Esophagus muscularis mucosa (tissue), 4 donors: ENCODE data around the gene FGFR2. TPM values are rescaled to one million over a fixed set of nuclear protein-coding genes. Genes with fewer than 3 reads are reported as not detected.

Experiments
- DNase-seq: peaks from one replicate; pipeline ENCODE4 v3.0.0-alpha.2; 2017; ENCODE audit errors: extremely low spot score
- H3K27ac ChIP-seq, 4 donors: fragments of 200-600 bp; sonication (generic); replicated peaks in 1 of 4; 1 replicate in 3 of 4; 2 replicates in 1 of 4; pipeline ENCODE4 v1.5.1; 2016 to 2019; ENCODE audit warnings: mild to moderate bottlenecking in 1 of 4
- H3K27me3 ChIP-seq, 4 donors: fragments of 200-600 bp; sonication (generic); one replicate each; pipeline versions ENCODE4 v1.5.1 to v1.6.0; 2016 to 2019
- H3K36me3 ChIP-seq, 4 donors: fragments of 200-600 bp; sonication (generic); one replicate each; pipeline ENCODE4 v1.5.1; 2016 to 2019
- H3K4me1 ChIP-seq, 4 donors: fragments of 200-600 bp; sonication (generic); one replicate each; pipeline ENCODE4 v1.5.1; 2016 to 2019
- H3K4me3 ChIP-seq, 4 donors: fragments of 200-600 bp; sonication (generic); 1 replicate in 2 of 4; 2 replicates in 2 of 4; pipeline ENCODE4 v1.5.1; 2016 to 2019; ENCODE audit warnings: mild to moderate bottlenecking in 4 of 4, moderate library complexity in 1 of 4
- H3K9me3 ChIP-seq, 4 donors: fragments of 200-600 bp; sonication (generic); 1 replicate in 3 of 4; 2 replicates in 1 of 4; pipeline ENCODE4 v1.5.1; 2016 to 2019
- CTCF ChIP-seq, 3 experiments: fragments of 200-600 bp in 2 of 3; fragments of 450-650 bp in 1 of 3; sonication (generic) in 2 of 3; IDR thresholded peaks; one replicate each; pipeline ENCODE4 v1.5.1; 2017 to 2019; ENCODE audit warnings: antibody characterized with exemption in 3 of 3, mild to moderate bottlenecking in 2 of 3, moderate library complexity in 1 of 3
- EP300 ChIP-seq: sonication (generic); formaldehyde crosslinking; IDR thresholded peaks from one replicate; pipeline ENCODE4 v1.6.1; 2017; ENCODE audit warnings: antibody characterized with exemption
- POLR2A ChIP-seq: fragments of 450-650 bp; IDR thresholded peaks from one replicate; pipeline ENCODE4 v1.6.1; 2017; ENCODE audit warnings: antibody characterized with exemption, moderate library complexity, mild to moderate bottlenecking, low read depth
- POLR2AphosphoS5 ChIP-seq, 2 donors: sonication (generic); formaldehyde crosslinking; IDR thresholded peaks; one replicate each; pipeline ENCODE4 v1.6.1; 2017; ENCODE audit warnings: antibody characterized with exemption in 2 of 2
- WGBS: methylation state at CpG from one replicate; pipeline ENCODE4 v1.1.5; 2018; 5-methylcytosine and 5-hydroxymethylcytosine counted together
- intact Hi-C: fragments of 100-400 bp; cut with DNase I; formaldehyde crosslinking; loops from one replicate; pipeline ENCODE4 v1.15.1; 2023
- total RNA-seq, 4 donors: library from RNA; depleted of rRNA; stranded (reverse); fragments of >200 nt; gene quantifications; one replicate each; pipeline versions ENCODE4 v1.1.0 to v1.2.1, GENCODE V29; 2016

The FGFR2 gene
- total RNA-seq, 4 donors from 2014 or later: 58.6 to 74.0 (median 60.5) TPM

GRCh38 chr10:121457729-121458128, 140.5 kb downstream of the FGFR2 start:
- H3K4me3 ChIP-seq: no peak overlapping the region
- H3K27me3 ChIP-seq: no peaks in the 10 kb centered on the region
- no peaks in the 10 kb centered on the region for H3K36me3 ChIP-seq
- H3K9me3 ChIP-seq: no peaks in the 10 kb centered on the region
- intact Hi-C loops: no loop called here
- WGBS: 73% methylated on average over 3 of the region's 3 CpGs
- TF ChIP-seq EP300 (no peak), POLR2A (no peak), CTCF (IDR thresholded peaks at IDR 0.05) (no peak), POLR2AphosphoS5 (IDR thresholded peaks at IDR 0.05) (no peak)
- H3K27ac ChIP-seq: no peak overlapping the region
- no peak for DNase-seq
- peaks cover 0 to 45% (median 38%) of the 10 kb centered on the region in 4 donors for H3K4me1 ChIP-seq

- Histone ChIP-seq H3K4me1 (peaks cover 0 to 25% (median 20%) of the 10 kb centered on the region in 4 donors), H3K9me3 (no peaks in the 10 kb centered on the region), H3K27me3 (no peaks in the 10 kb centered on the region), H3K4me3 (no peak overlapping the region), H3K27ac (no peak overlapping the region), H3K36me3 (no peaks in the 10 kb centered on the region)
- no peak for TF ChIP-seq CTCF (IDR thresholded peaks at IDR 0.05)
- TF ChIP-seq POLR2A: no peak
- no peak for TF ChIP-seq EP300
- TF ChIP-seq POLR2AphosphoS5 (IDR thresholded peaks at IDR 0.05): no peak
- intact Hi-C loops: no loop called here
- WGBS: 59% methylated on average over 3 of the region's 5 CpGs
- no peak for DNase-seq
These were observed 142.9 kb downstream of the FGFR2 start for GRCh38 chr10:121455377-121455776.

GRCh38 chr10:121454781-121455180, 143.5 kb downstream of the FGFR2 start:
- intact Hi-C loops: no loop called here
- TF ChIP-seq EP300: no peak
- TF ChIP-seq CTCF (IDR thresholded peaks at IDR 0.05): no peak
- TF ChIP-seq POLR2A: no peak
- no peak for TF ChIP-seq POLR2AphosphoS5 (IDR thresholded peaks at IDR 0.05)
- Histone ChIP-seq H3K36me3 (no peaks in the 10 kb centered on the region), H3K27me3 (no peaks in the 10 kb centered on the region), H3K27ac (no peak overlapping the region), H3K4me3 (no peak overlapping the region), H3K9me3 (no peaks in the 10 kb centered on the region), H3K4me1 (peaks cover 0 to 19% (median 14%) of the 10 kb centered on the region in 4 donors)
- no peak for DNase-seq
- 98% methylated on average over 4 of the region's 4 CpGs for WGBS

- intact Hi-C loops: no loop called here
- no peak overlapping the region for H3K27ac ChIP-seq
- H3K36me3 ChIP-seq: no peaks in the 10 kb centered on the region
- TF ChIP-seq CTCF (IDR thresholded peaks at IDR 0.05) (no peak), POLR2A (no peak), EP300 (no peak), POLR2AphosphoS5 (IDR thresholded peaks at IDR 0.05) (no peak)
- no peak for DNase-seq
- peaks cover 0 to 3% (median under 1%) of the 10 kb centered on the region in 4 donors for H3K4me1 ChIP-seq
- no peaks in the 10 kb centered on the region for H3K27me3 ChIP-seq
- no peak overlapping the region for H3K4me3 ChIP-seq
- H3K9me3 ChIP-seq: no peaks in the 10 kb centered on the region
- 88% methylated on average over 3 of the region's 3 CpGs for WGBS
These were observed 145.1 kb downstream of the FGFR2 start for GRCh38 chr10:121453160-121453559.

GRCh38 chr10:121452581-121452980, 145.7 kb downstream of the FGFR2 start:
- intact Hi-C loops: no loop called here
- 63% methylated on average over 4 of the region's 4 CpGs for WGBS

More at GRCh38 chr10:121452581-121452980, 145.7 kb downstream of the FGFR2 start:
- H3K4me1 ChIP-seq: no peaks in the 10 kb centered on the region
- TF ChIP-seq POLR2AphosphoS5 (IDR thresholded peaks at IDR 0.05) (no peak), EP300 (no peak), CTCF (IDR thresholded peaks at IDR 0.05) (no peak), POLR2A (no peak)
- no peak for DNase-seq
- no peak overlapping the region for H3K4me3 ChIP-seq
- H3K27ac ChIP-seq: no peak overlapping the region
- no peaks in the 10 kb centered on the region for H3K27me3 ChIP-seq
- no peaks in the 10 kb centered on the region for H3K9me3 ChIP-seq
- no peaks in the 10 kb centered on the region for H3K36me3 ChIP-seq
